RPMI8226 (cell line): ENCODE measurements around the gene MYOD1.
A peak's percentile ranks its signal among the peaks of the same experiment; 100 is the strongest.

ENCODE experiments used
- DNase-seq: peaks from one replicate; pipeline ENCODE4 v3.0.0-alpha.2; 2015

The MYOD1 gene

GRCh38 chr11:17735818-17736578 lies 16.6 kb downstream of the MYOD1 start:
- no peak for DNase-seq

- no peak for DNase-seq
Observed at GRCh38 chr11:17736579-17736893, 17.2 kb downstream of the MYOD1 start.

GRCh38 chr11:17736930-17737817 lies 17.8 kb downstream of the MYOD1 start:
- no peak for DNase-seq

- DNase-seq, result no peak
Observed at GRCh38 chr11:17738151-17738973, 19.0 kb downstream of the MYOD1 start.

- DNase-seq, result no peak
Observed at GRCh38 chr11:17739945-17740338, 20.6 kb downstream of the MYOD1 start.

GRCh38 chr11:17740649-17741235 lies 21.4 kb downstream of the MYOD1 start:
- no peak for DNase-seq

- no peak for DNase-seq
Observed at GRCh38 chr11:17741487-17741886, 22.1 kb downstream of the MYOD1 start.

- no peak for DNase-seq
Observed at GRCh38 chr11:17742019-17742418, 22.6 kb downstream of the MYOD1 start.

- no peak for DNase-seq
Observed at GRCh38 chr11:17743026-17743807, 23.8 kb downstream of the MYOD1 start.

- DNase-seq, result no peak
Observed at GRCh38 chr11:17743808-17744119, 24.4 kb downstream of the MYOD1 start.

GRCh38 chr11:17744151-17744940 lies 25.0 kb downstream of the MYOD1 start:
- no peak for DNase-seq

- DNase-seq, result peak; percentile 20
Observed at GRCh38 chr11:17745023-17745772, 25.8 kb downstream of the MYOD1 start.

GRCh38 chr11:17746096-17746495 lies 26.7 kb downstream of the MYOD1 start:
- DNase-seq, result no peak

- peak; percentile 31 for DNase-seq
Observed at GRCh38 chr11:17747131-17747955, 28.0 kb downstream of the MYOD1 start.

GRCh38 chr11:17748044-17748443 lies 28.7 kb downstream of the MYOD1 start:
- no peak for DNase-seq

GRCh38 chr11:17748761-17749721 lies 29.7 kb downstream of the MYOD1 start:
- DNase-seq, result no peak

- DNase-seq, result no peak
Observed at GRCh38 chr11:17750013-17750800, 30.8 kb downstream of the MYOD1 start.

- DNase-seq, result no peak
Observed at GRCh38 chr11:17750801-17751165, 31.4 kb downstream of the MYOD1 start.
